ENCODE data around the gene SCAF1. TPM values are rescaled to one million over a fixed set of nuclear protein-coding genes. Genes with fewer than 3 reads are reported as not detected.

SCAF1 gene
- total RNA-seq, 1 experiment from 2014 or later = 103 TPM

DNA sequence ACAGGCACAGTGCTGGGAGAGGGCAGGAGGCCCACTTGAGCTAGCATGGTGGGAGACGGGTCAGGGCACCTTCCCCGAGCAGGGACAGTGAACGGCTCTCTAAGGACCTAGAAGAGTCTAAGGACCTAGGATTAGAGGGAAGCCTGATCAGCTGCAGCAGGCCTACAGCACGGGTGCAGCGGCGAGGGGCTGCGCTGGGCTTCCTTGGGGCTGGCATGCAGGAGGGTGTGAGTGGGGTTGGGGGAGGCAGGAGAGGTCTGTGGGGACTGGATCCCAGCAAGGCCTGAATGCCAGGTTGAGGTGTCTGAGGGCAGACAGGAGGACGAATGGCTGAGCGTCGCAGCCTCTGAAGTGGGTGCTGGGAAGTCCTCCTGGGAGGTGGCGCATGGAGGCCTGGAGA, 3.6 kb downstream of the SCAF1 start:
- Mint-ChIP-seq H3K9me3 (no peaks in the 10 kb centered on the region), H3K4me3 (no peak overlapping the region), H3K27me3 (ENCODE audit: low read depth) (no peaks in the 10 kb centered on the region), H3K27ac (peak overlapping the region; percentile 49; the same call in 1 of the 2 replicates), H3K36me3 (peaks cover 26% of the 10 kb centered on the region), H3K4me1 (peaks cover 31% of the 10 kb centered on the region)
- DNase-seq (ENCODE audit: low spot score) (no peak), ATAC-seq (no peak)
- TF ChIP-seq ZNF416 (CRISPR knock-in tag; IDR thresholded peaks at IDR 0.05) (no peak), NR2C2 (CRISPR knock-in tag; IDR thresholded peaks at IDR 0.05) (no peak), TEAD4 (CRISPR knock-in tag; IDR thresholded peaks at IDR 0.05) (no peak), HMGA2 (CRISPR knock-in tag; IDR thresholded peaks at IDR 0.05) (no peak), SP1 (CRISPR knock-in tag; conservative IDR thresholded peaks at IDR 0.05) (no peak), ZNF396 (CRISPR knock-in tag; IDR thresholded peaks at IDR 0.05; ENCODE audit: borderline replicate concordance) (no peak)
- TF ChIP-seq, protein P1, sequence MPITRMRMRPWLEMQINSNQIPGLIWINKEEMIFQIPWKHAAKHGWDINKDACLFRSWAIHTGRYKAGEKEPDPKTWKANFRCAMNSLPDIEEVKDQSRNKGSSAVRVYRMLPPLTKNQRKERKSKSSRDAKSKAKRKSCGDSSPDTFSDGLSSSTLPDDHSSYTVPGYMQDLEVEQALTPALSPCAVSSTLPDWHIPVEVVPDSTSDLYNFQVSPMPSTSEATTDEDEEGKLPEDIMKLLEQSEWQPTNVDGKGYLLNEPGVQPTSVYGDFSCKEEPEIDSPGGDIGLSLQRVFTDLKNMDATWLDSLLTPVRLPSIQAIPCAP (CRISPR knock-in tag; IDR thresholded peaks at IDR 0.05) = no peak
- TF ChIP-seq, protein P2, sequence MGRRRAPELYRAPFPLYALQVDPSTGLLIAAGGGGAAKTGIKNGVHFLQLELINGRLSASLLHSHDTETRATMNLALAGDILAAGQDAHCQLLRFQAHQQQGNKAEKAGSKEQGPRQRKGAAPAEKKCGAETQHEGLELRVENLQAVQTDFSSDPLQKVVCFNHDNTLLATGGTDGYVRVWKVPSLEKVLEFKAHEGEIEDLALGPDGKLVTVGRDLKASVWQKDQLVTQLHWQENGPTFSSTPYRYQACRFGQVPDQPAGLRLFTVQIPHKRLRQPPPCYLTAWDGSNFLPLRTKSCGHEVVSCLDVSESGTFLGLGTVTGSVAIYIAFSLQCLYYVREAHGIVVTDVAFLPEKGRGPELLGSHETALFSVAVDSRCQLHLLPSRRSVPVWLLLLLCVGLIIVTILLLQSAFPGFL (CRISPR knock-in tag; IDR thresholded peaks at IDR 0.05; ENCODE audit: borderline replicate concordance) = no peak
- TF ChIP-seq, protein P3, sequence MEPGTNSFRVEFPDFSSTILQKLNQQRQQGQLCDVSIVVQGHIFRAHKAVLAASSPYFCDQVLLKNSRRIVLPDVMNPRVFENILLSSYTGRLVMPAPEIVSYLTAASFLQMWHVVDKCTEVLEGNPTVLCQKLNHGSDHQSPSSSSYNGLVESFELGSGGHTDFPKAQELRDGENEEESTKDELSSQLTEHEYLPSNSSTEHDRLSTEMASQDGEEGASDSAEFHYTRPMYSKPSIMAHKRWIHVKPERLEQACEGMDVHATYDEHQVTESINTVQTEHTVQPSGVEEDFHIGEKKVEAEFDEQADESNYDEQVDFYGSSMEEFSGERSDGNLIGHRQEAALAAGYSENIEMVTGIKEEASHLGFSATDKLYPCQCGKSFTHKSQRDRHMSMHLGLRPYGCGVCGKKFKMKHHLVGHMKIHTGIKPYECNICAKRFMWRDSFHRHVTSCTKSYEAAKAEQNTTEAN (CRISPR knock-in tag; IDR thresholded peaks at IDR 0.05) = no peak
- CTCF ChIA-PET = interaction anchor here (0.7 to 1.0 kb wide), 3 partner anchors 19 to 33 kb away, joined by 3 to 4 read pairs (median 3); no protein-coding TSS in a partner anchor
- POLR2A ChIA-PET = no interaction called here

DNA sequence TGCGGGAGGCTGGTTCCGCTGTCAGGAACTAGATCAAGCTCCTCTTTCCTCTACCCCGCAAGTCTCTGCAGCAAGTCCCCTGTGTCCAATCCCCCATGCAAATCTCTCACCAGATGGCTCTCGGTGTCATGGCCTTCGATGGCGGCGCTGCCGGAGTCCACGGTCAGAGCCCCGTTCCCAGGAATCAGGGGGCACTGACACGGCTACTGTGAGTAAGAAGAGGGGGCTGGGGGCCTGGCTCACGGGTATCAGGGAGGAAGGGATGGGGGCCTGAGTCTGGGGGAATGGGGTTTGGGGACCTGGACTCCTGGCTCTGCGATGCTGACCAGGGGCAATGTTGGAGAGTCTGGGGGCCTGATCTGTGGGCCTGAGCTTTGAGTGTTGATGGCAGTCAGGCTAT, 4.0 kb downstream of the SCAF1 start:
- Mint-ChIP-seq H3K36me3 (peaks cover 28% of the 10 kb centered on the region), H3K9me3 (no peaks in the 10 kb centered on the region), H3K4me1 (peaks cover 27% of the 10 kb centered on the region), H3K27ac (no peak overlapping the region), H3K27me3 (ENCODE audit: low read depth) (no peaks in the 10 kb centered on the region), H3K4me3 (no peak overlapping the region)
- ChIA-PET POLR2A (interaction anchor here (0.5 kb wide), 1 partner anchor 82 kb away, joined by 7 read pairs; no protein-coding TSS in a partner anchor), CTCF (interaction anchor here (0.5 to 1.0 kb wide), 2 partner anchors 32 to 995 kb away, joined by 3 to 4 read pairs; no protein-coding TSS in a partner anchor)
- no peak for DNase-seq (ENCODE audit: low spot score)
- ATAC-seq = no peak
- TF ChIP-seq, protein P4, sequence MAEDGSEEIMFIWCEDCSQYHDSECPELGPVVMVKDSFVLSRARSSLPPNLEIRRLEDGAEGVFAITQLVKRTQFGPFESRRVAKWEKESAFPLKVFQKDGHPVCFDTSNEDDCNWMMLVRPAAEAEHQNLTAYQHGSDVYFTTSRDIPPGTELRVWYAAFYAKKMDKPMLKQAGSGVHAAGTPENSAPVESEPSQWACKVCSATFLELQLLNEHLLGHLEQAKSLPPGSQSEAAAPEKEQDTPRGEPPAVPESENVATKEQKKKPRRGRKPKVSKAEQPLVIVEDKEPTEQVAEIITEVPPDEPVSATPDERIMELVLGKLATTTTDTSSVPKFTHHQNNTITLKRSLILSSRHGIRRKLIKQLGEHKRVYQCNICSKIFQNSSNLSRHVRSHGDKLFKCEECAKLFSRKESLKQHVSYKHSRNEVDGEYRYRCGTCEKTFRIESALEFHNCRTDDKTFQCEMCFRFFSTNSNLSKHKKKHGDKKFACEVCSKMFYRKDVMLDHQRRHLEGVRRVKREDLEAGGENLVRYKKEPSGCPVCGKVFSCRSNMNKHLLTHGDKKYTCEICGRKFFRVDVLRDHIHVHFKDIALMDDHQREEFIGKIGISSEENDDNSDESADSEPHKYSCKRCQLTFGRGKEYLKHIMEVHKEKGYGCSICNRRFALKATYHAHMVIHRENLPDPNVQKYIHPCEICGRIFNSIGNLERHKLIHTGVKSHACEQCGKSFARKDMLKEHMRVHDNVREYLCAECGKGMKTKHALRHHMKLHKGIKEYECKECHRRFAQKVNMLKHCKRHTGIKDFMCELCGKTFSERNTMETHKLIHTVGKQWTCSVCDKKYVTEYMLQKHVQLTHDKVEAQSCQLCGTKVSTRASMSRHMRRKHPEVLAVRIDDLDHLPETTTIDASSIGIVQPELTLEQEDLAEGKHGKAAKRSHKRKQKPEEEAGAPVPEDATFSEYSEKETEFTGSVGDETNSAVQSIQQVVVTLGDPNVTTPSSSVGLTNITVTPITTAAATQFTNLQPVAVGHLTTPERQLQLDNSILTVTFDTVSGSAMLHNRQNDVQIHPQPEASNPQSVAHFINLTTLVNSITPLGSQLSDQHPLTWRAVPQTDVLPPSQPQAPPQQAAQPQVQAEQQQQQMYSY (CRISPR knock-in tag; IDR thresholded peaks at IDR 0.05) = no peak
- TF ChIP-seq, protein P5, sequence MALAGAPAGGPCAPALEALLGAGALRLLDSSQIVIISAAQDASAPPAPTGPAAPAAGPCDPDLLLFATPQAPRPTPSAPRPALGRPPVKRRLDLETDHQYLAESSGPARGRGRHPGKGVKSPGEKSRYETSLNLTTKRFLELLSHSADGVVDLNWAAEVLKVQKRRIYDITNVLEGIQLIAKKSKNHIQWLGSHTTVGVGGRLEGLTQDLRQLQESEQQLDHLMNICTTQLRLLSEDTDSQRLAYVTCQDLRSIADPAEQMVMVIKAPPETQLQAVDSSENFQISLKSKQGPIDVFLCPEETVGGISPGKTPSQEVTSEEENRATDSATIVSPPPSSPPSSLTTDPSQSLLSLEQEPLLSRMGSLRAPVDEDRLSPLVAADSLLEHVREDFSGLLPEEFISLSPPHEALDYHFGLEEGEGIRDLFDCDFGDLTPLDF (CRISPR knock-in tag; IDR thresholded peaks at IDR 0.05) = no peak
- TF ChIP-seq, protein P6, sequence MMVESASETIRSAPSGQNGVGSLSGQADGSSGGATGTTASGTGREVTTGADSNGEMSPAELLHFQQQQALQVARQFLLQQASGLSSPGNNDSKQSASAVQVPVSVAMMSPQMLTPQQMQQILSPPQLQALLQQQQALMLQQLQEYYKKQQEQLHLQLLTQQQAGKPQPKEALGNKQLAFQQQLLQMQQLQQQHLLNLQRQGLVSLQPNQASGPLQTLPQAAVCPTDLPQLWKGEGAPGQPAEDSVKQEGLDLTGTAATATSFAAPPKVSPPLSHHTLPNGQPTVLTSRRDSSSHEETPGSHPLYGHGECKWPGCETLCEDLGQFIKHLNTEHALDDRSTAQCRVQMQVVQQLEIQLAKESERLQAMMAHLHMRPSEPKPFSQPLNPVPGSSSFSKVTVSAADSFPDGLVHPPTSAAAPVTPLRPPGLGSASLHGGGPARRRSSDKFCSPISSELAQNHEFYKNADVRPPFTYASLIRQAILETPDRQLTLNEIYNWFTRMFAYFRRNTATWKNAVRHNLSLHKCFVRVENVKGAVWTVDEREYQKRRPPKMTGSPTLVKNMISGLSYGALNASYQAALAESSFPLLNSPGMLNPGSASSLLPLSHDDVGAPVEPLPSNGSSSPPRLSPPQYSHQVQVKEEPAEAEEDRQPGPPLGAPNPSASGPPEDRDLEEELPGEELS (CRISPR knock-in tag; IDR thresholded peaks at IDR 0.05) = no peak
- TF ChIP-seq EMX1 (CRISPR knock-in tag; IDR thresholded peaks at IDR 0.05) = no peak
- TF ChIP-seq, protein P7, sequence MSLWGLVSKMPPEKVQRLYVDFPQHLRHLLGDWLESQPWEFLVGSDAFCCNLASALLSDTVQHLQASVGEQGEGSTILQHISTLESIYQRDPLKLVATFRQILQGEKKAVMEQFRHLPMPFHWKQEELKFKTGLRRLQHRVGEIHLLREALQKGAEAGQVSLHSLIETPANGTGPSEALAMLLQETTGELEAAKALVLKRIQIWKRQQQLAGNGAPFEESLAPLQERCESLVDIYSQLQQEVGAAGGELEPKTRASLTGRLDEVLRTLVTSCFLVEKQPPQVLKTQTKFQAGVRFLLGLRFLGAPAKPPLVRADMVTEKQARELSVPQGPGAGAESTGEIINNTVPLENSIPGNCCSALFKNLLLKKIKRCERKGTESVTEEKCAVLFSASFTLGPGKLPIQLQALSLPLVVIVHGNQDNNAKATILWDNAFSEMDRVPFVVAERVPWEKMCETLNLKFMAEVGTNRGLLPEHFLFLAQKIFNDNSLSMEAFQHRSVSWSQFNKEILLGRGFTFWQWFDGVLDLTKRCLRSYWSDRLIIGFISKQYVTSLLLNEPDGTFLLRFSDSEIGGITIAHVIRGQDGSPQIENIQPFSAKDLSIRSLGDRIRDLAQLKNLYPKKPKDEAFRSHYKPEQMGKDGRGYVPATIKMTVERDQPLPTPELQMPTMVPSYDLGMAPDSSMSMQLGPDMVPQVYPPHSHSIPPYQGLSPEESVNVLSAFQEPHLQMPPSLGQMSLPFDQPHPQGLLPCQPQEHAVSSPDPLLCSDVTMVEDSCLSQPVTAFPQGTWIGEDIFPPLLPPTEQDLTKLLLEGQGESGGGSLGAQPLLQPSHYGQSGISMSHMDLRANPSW (CRISPR knock-in tag; conservative IDR thresholded peaks at IDR 0.05; ENCODE audit: low read depth) = no peak
- TF ChIP-seq ZNF219 (CRISPR knock-in tag; IDR thresholded peaks at IDR 0.05; ENCODE audit: borderline replicate concordance) = no peak
- no peak for TF ChIP-seq ZNF138 (CRISPR knock-in tag; conservative IDR thresholded peaks at IDR 0.05)
- TF ChIP-seq, protein P8, sequence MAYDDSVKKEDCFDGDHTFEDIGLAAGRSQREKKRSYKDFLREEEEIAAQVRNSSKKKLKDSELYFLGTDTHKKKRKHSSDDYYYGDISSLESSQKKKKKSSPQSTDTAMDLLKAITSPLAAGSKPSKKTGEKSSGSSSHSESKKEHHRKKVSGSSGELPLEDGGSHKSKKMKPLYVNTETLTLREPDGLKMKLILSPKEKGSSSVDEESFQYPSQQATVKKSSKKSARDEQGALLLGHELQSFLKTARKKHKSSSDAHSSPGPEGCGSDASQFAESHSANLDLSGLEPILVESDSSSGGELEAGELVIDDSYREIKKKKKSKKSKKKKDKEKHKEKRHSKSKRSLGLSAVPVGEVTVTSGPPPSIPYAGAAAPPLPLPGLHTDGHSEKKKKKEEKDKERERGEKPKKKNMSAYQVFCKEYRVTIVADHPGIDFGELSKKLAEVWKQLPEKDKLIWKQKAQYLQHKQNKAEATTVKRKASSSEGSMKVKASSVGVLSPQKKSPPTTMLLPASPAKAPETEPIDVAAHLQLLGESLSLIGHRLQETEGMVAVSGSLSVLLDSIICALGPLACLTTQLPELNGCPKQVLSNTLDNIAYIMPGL (CRISPR knock-in tag; IDR thresholded peaks at IDR 0.05) = no peak
- TF ChIP-seq, protein P9, sequence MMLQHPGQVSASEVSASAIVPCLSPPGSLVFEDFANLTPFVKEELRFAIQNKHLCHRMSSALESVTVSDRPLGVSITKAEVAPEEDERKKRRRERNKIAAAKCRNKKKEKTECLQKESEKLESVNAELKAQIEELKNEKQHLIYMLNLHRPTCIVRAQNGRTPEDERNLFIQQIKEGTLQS (CRISPR knock-in tag; conservative IDR thresholded peaks at IDR 0.05) = no peak
- TF ChIP-seq FOXK1 (CRISPR knock-in tag; IDR thresholded peaks at IDR 0.05) = no peak
- TF ChIP-seq ZNF671 (CRISPR knock-in tag; IDR thresholded peaks at IDR 0.05) = no peak
- no peak for TF ChIP-seq PRRX2 (CRISPR knock-in tag; IDR thresholded peaks at IDR 0.05)
